HL-60/S4 (cell line): Measurements from ENCODE around the gene CD72.
"Not testable (repeated sequence)": the region's sequence is repeated elsewhere in the genome, so short reads cannot be mapped to it uniquely, and the experiment has no call there.

Experiments
- in situ Hi-C: fragments of 300-500 bp; cut with MboI; formaldehyde crosslinking; loops from 2 replicates; pipeline ENCODE4 v1.14.3; 2022; ENCODE audit warnings: low sequenced_read_pairs

Gene CD72

GRCh38 chr9:35650341-35651158 is 32.3 kb upstream of the CD72 start, which contains the start of gene SIT1:
Gene SIT1 (minus strand): TSS chr9:35650931. CDS start chr9:35650853, 78 bp downstream.
- in situ Hi-C loops = no loop called here

GRCh38 chr9:35649431-35650340 is 31.5 kb upstream of the CD72 start:
- in situ Hi-C loops = no loop called here

- in situ Hi-C loops = no loop called here
Measured at GRCh38 chr9:35646533-35647265, 28.5 kb upstream of the CD72 start.

- in situ Hi-C loops = no loop called here
Measured at GRCh38 chr9:35646153-35646532, 27.9 kb upstream of the CD72 start.

- in situ Hi-C loops = not testable (repeated sequence)
Measured at GRCh38 chr9:35645736-35646135, 27.5 kb upstream of the CD72 start.

GRCh38 chr9:35643046-35643445 is 24.8 kb upstream of the CD72 start:
- in situ Hi-C loops = no loop called here

GRCh38 chr9:35641478-35641877 is 23.3 kb upstream of the CD72 start:
- in situ Hi-C loops = not testable (repeated sequence)

- in situ Hi-C loops = not testable (repeated sequence)
Measured at GRCh38 chr9:35640431-35640830, 22.2 kb upstream of the CD72 start.

- in situ Hi-C loops = no loop called here
Measured at GRCh38 chr9:35639631-35640030, 21.4 kb upstream of the CD72 start.

GRCh38 chr9:35639225-35639624 is 21.0 kb upstream of the CD72 start:
- in situ Hi-C loops = not testable (repeated sequence)

- in situ Hi-C loops = not testable (repeated sequence)
Measured at GRCh38 chr9:35638751-35639150, 20.5 kb upstream of the CD72 start.

- in situ Hi-C loops = not testable (repeated sequence)
Measured at GRCh38 chr9:35637427-35637955, 19.3 kb upstream of the CD72 start.

GRCh38 chr9:35636877-35637246 is 18.6 kb upstream of the CD72 start:
- in situ Hi-C loops = not testable (repeated sequence)

- in situ Hi-C loops = no loop called here
Measured at GRCh38 chr9:35636135-35636876, 18.1 kb upstream of the CD72 start.

- in situ Hi-C loops = no loop called here
Measured at GRCh38 chr9:35635730-35636129, 17.5 kb upstream of the CD72 start.

- in situ Hi-C loops = no loop called here
Measured at GRCh38 chr9:35629597-35629996, 11.4 kb upstream of the CD72 start.

- in situ Hi-C loops = no loop called here
Measured at GRCh38 chr9:35628389-35628991, 10.3 kb upstream of the CD72 start.

- in situ Hi-C loops = no loop called here
Measured at GRCh38 chr9:35627575-35627974, 9.4 kb upstream of the CD72 start.

- in situ Hi-C loops = loop anchor here (25.0 kb wide), 1 partner anchor 518 kb away; the partner anchor contains the start of gene GLIPR2
Measured at GRCh38 chr9:35619800-35620158, 1.6 kb upstream of the CD72 start.
